Heart right ventricle (tissue), 16 donors: ENCODE results near the gene PRR29. TPM values are rescaled to one million over a fixed set of nuclear protein-coding genes. Genes with fewer than 3 reads are reported as not detected.

Experiments used
- ATAC-seq, 8 donors: fragments of 200-7000 bp; cut with Tn5 transposase; one replicate each; pipeline ENCODE4 v1.9.1; 2020; ENCODE audit warnings: mild to moderate bottlenecking in 8 of 8, moderate library complexity in 8 of 8, moderate number of reproducible peaks in 1 of 8
- DNase-seq, 2 donors: peaks; one replicate each; pipeline ENCODE4 v3.0.0-alpha.2; 2020
- H3K27ac ChIP-seq, 10 donors: fragments of 200-600 bp; sonication (generic) in 2 of 10; one replicate each; pipeline versions ENCODE4 v1.5.0 to v1.8.0; 2020 to 2022; ENCODE audit warnings: mild to moderate bottlenecking in 3 of 10
- H3K27me3 ChIP-seq, 7 donors: fragments of 200-600 bp; one replicate each; pipeline ENCODE4 v1.8.0; 2021 to 2022; ENCODE audit warnings: mild to moderate bottlenecking in 2 of 7
- H3K36me3 ChIP-seq, 9 donors: fragments of 200-600 bp; sonication (generic) in 1 of 9; one replicate each; pipeline versions ENCODE4 v1.5.0 to v1.8.0; 2020 to 2022; ENCODE audit warnings: mild to moderate bottlenecking in 2 of 9
- H3K4me1 ChIP-seq, 9 donors: fragments of 200-600 bp; sonication (generic) in 1 of 9; one replicate each; pipeline versions ENCODE4 v1.5.0 to v1.8.0; 2020 to 2022; ENCODE audit warnings: mild to moderate bottlenecking in 4 of 9
- H3K4me3 ChIP-seq, 10 donors: fragments of 200-600 bp; sonication (generic) in 2 of 10; one replicate each; pipeline versions ENCODE4 v1.5.0 to v1.8.0; 2020 to 2022; ENCODE audit warnings: mild to moderate bottlenecking in 7 of 10, moderate library complexity in 2 of 10
- H3K9me3 ChIP-seq, 11 donors: fragments of 200-600 bp in 10 of 11; sonication (generic) in 2 of 11; one replicate each; pipeline versions ENCODE4 v1.5.0 to v1.8.0; 2013 to 2022; ENCODE audit warnings: mild to moderate bottlenecking in 2 of 11, control low read depth in 1 of 11, moderate library complexity in 1 of 11
- CTCF ChIP-seq, 9 donors: fragments of 200-600 bp; sonication (generic) in 2 of 9; IDR thresholded peaks; one replicate each; pipeline versions ENCODE4 v1.5.0 to v1.8.0; 2021 to 2022; ENCODE audit warnings: antibody characterized with exemption in 9 of 9, mild to moderate bottlenecking in 5 of 9, moderate library complexity in 1 of 9
- WGBS, 2 donors: extraction: QIAGEN DNeasy Blood & Tissue Kit; methylation state at CpG; one replicate each; pipeline ENCODE4 v1.1.7; 2013; ENCODE audit warnings: inconsistent platforms in 1 of 2; 5-methylcytosine and 5-hydroxymethylcytosine counted together
- intact Hi-C, 10 donors: fragments of 100-400 bp; cut with DNase I; formaldehyde crosslinking; loops; one replicate each; pipeline versions ENCODE4 v1.11.1 to v1.14.2; 2022
- polyA plus RNA-seq, 2 donors: library from polyadenylated mRNA; stranded (reverse); fragments of 200-250 nt; gene quantifications; one replicate each; pipeline ENCODE4 v1.2.3, GENCODE V29; 2013
- total RNA-seq, 10 donors: library from RNA; stranded (reverse); fragmentation: NEBNext Ultra II Directional in 3 of 10; extraction: Animal tissue kit (Norgen Biotek cat#: 25700) in 3 of 10; gene quantifications; one replicate each; pipeline versions ENCODE4 v1.2.1 to v1.2.4, GENCODE V29; 2021 to 2023
- donor health status: Arrhythmogenic right ventricular cardiomyopathy.
- donor health status: ischemic (EF 13 %, LVEDD 7.1; RV severe dilation, severe dysfunction).
- donor health status: healthy with polysubstance abuse.
- donor health status: DM: no; HTN: yes; CAD: no.
- donor health status: DM: no; HTN: no; CAD: no.
- donor health status: ischemic (EF 25% LVEDD 6.9; RV normal size, moderate dysfunction).
- donor health status: ischemic (EF 25% LVEDD 5.7; RV mildly dilated, moderate dysfunction).
- donor health status: healthy.
- donor health status: DM: yes; HTN: yes; CAD: no.
- donor health status: Ischemic cardiomyopathy.
- donor health status: ischemic (EF 35%, LVEDD 5.7; RV mildly dilated, moderate dysfunction).
- donor health status: nonischemic (EF 11% LVEDD 7.7; RV severe dilation, severe dysfunction).
- donor health status: DM: yes; HTN: yes; CAD: no.
- donor health status: PGD.
- donor health status: ischemic (EF 29% LVEDD 5.4; RV normal size, mild dysfunction).
- donor health status: nonischemic (EF 23%, LVEDD 6.1; RV moderate dilation, normal function).

Gene PRR29
- total and polyA plus RNA-seq, 12 donors, result 0.21 to 0.66 (median 0.31) TPM; not detected in 4

GRCh38 chr17:63956296-63956920 lies 41.7 kb upstream of the PRR29 start:
- Histone ChIP-seq H3K27me3 (no peaks in the 10 kb centered on the region), H3K4me1 (peaks cover 0 to 34% (median 17%) of the 10 kb centered on the region in 9 donors), H3K36me3 (no peaks in the 10 kb centered on the region), H3K4me3 (no peak overlapping the region), H3K9me3 (no peaks in the 10 kb centered on the region), H3K27ac (no peak overlapping the region)
- intact Hi-C loops, result no loop called here
- ATAC-seq (no peak), DNase-seq (no peak)
- WGBS, 2 donors, result 98% methylated on average over 5 of the region's 5 CpGs
- TF ChIP-seq CTCF (IDR thresholded peaks at IDR 0.05), result no peak

- H3K27ac ChIP-seq, result peak overlapping the region in 7 of 10 donors; percentile 2 to 67 (median 47)
- no peaks in the 10 kb centered on the region for H3K27me3 ChIP-seq
- intact Hi-C loops, result no loop called here
- H3K36me3 ChIP-seq, result no peaks in the 10 kb centered on the region
- H3K4me3 ChIP-seq, result no peak overlapping the region
- DNase-seq (no peak), ATAC-seq (no peak)
- peaks cover 7 to 51% (median 37%) of the 10 kb centered on the region in 9 donors for H3K4me1 ChIP-seq
- no peaks in the 10 kb centered on the region for H3K9me3 ChIP-seq
- 77 to 84% methylated on average over 9 of the region's 9 CpGs for whole genome bisulfite sequencing, 2 donors
- no peak for TF ChIP-seq CTCF (IDR thresholded peaks at IDR 0.05)
Observed at GRCh38 chr17:63960006-63960405, 38.1 kb upstream of the PRR29 start.

- H3K4me1 ChIP-seq, result peaks cover 7 to 51% (median 37%) of the 10 kb centered on the region in 9 donors
Observed at GRCh38 chr17:63960430-63960829, 37.7 kb upstream of the PRR29 start.

More at GRCh38 chr17:63960430-63960829, 37.7 kb upstream of the PRR29 start:
- 54 to 57% methylated on average over 7 of the region's 7 CpGs for WGBS, 2 donors
- H3K36me3 ChIP-seq, result no peaks in the 10 kb centered on the region
- intact Hi-C loops, result no loop called here
- DNase-seq, result no peak
- H3K27ac ChIP-seq, result peak overlapping the region in 7 of 10 donors; percentile 2 to 67 (median 47)
- peak in 3 of 8 donors; percentile 8 to 21 (median 20) for ATAC-seq
- H3K27me3 ChIP-seq, result no peaks in the 10 kb centered on the region
- H3K9me3 ChIP-seq, result no peaks in the 10 kb centered on the region
- no peak overlapping the region for H3K4me3 ChIP-seq
- TF ChIP-seq CTCF (IDR thresholded peaks at IDR 0.05), result no peak
